ENCODE results near the gene HHLA2.
"Not testable (repeated sequence)": the region's sequence is repeated elsewhere in the genome, so short reads cannot be mapped to it uniquely, and the experiment has no call there.

The HHLA2 gene, protein sequence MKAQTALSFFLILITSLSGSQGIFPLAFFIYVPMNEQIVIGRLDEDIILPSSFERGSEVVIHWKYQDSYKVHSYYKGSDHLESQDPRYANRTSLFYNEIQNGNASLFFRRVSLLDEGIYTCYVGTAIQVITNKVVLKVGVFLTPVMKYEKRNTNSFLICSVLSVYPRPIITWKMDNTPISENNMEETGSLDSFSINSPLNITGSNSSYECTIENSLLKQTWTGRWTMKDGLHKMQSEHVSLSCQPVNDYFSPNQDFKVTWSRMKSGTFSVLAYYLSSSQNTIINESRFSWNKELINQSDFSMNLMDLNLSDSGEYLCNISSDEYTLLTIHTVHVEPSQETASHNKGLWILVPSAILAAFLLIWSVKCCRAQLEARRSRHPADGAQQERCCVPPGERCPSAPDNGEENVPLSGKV

DNA sequence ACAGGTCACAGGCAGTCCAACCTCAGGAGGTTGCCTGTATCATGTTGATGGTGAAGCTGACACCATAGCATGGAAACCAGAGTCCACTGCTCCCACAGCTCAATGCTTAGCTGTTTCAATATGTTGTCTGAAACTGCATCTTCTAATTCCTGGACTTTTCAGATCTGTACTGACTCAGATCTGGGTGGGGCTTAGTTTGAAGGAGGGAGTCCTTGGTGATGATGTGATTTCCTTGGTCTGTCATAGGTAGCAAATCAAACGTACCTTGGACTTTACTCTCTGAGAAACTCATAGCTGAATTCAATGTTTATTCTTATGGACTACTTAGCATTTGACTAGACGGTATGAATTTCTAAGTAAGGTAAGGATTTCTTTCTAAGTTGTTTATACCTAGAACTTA lies at the start of gene HHLA2:
TSS of gene HHLA2 (plus strand) at position 310 of the 400 bp plus-strand sequence. CDS start 55,266 bp downstream, outside the sequence.
- peak in 2 of 3 donors; percentile 18 to 45 for DNase-seq (ENCODE audit: low read depth in 2 of 3, low spot score in 1 of 3)

DNA sequence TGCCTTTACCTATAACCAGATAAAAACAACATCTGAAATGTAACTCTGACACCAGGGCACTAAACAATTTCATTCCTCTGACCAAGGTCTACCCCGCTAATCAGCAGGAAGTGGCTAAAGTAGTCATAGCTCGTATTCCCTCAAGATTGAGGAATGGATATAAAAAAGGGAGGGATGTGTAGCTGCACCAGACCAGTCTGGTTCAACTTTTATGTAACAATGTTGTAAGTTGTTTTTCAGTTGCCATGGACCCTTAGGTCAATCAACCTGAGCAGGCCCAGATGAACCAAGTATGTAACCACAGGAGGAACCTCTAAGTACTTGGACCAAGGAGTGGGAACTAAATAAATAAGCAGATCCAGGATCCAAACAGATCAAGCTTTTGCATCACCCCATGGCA lies 45.7 kb upstream of the HHLA2 start:
- no peak for DNase-seq (ENCODE audit: low read depth in 2 of 3, low spot score in 1 of 3)

DNA sequence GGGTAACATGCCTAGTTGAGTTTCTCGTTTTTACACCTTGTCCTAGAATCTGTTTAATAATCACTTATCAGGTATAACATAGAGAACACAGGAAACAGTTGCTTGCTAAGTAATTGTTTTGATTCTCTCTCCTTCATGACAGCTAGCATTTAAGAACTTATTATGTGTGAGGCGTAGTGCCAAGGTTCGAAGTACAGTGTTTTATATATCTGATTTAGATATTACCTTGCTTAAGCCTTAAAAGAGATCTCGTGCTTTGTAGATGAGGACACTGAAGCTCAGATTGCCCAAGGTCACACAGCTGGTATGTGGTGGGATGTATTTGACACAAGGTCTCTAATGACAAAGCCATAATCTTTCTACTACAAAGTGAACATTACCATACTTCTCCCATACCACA lies 45.1 kb upstream of the HHLA2 start:
- no peak for DNase-seq (ENCODE audit: low read depth in 2 of 3, low spot score in 1 of 3)

DNA sequence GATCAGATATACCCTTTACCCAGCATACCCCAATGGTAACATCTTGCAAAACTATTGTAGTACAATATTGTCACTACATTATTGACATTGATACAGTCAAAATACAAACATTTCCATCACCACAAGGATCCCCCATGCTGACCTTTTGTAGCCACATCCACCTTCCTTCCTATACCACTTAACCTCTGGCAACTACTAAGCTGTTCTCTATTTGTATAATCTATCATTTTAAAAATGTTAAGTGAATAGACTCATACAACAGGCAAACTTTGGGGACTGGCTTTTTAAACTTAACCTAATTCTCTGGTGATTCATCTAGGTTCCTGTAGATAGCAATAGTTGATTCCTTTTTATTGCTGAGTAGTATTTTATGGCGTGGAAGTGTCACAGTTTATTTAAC lies 44.5 kb upstream of the HHLA2 start:
- DNase-seq (ENCODE audit: low read depth in 2 of 3, low spot score in 1 of 3): no peak

DNA sequence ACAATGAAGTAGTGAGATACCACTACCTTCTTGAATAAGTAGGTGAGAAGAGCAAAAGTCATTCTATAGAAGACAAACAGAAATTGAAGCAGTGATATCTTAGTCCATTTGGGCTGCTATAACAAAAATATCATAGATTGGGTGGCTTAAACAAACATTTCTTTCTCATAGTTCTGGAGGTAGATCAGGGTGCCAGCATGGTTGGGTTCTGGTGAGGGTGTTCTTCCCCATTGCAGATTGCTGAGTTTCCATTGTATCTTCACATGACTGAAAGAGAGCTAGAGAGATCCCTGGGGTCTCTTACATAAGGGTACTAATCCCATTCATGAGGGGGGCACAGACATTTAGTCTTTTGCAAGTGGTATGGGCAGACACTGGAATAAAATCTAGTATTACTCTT lies 41.2 kb upstream of the HHLA2 start:
- no peak for DNase-seq (ENCODE audit: low read depth in 2 of 3, low spot score in 1 of 3)

DNA sequence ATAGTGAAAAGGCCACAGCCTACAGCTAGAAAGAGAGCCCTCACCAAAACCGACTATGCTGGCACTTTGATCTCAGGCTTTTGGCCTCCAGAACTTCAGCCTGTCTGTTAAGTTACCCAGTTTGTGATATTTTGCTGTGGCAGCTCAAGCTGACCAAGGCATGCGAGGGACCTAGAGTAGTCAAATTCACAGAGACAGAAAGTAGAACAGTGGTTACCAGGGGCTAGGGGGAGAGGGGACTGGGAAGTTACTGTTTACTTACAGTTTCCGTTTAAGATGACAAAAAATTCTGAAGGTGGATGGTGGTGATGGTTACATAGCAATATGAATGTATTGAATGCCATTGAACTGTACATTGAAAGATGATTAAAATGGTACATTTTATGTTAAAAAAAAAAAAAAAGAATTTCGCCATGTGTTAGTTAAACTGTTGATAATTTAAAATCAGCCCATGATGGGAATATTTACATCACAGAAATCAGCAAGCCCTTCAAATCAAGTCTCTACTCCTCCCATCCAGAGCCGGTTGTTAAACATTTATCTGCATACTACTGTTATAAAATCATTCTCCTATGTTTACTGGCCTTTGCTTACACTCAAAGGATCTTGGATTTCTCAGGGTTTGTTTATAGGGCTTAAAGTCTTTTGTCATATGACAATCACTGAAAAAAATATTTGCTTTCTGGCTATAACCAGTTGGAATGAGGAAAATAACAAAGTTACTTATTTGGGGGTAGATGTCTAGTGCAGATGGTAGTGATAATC lies 31.6 kb upstream of the HHLA2 start:
- DNase-seq (ENCODE audit: low read depth in 2 of 3, low spot score in 1 of 3): not testable (repeated sequence)

DNA sequence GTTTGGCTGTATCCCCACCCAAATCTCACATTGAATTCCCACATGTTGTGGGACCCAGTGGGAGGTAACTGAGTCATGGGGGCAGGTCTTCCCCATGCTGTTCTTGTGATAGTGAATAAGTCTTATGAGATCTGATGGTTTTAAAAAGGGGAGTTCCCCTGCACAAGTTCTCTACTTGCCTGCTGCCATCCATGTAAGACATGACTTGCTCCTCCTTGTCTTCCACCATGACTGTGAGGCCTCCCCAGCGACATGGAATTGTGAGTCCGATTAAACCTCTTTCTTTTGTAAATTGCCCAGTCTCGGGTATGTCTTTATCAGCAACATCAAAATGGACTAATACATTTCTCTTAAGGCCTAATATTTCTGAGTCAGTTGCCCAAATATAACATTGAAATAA lies 28.1 kb upstream of the HHLA2 start:
- DNase-seq (ENCODE audit: low read depth in 2 of 3, low spot score in 1 of 3): not testable (repeated sequence)

DNA sequence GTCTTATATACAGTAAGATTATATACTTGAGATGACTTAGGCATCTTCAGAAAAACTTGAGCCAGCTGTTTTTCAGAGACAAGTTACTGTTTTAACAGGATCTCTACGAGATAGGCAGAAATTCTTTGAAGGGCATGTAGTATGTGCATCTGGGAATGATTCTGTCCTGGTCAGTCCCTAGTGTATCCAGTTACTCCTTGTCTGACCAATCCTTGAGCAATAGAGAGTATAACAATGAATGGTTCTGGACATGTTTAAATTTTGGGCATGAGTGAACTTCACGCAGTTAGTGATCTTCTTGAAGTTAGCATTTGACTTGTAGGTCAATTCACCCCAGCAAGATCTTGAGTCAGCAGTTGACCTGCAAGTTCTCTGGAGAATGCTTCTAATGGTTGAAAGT lies 24.7 kb upstream of the HHLA2 start:
- DNase-seq (ENCODE audit: low read depth in 2 of 3, low spot score in 1 of 3): no peak

DNA sequence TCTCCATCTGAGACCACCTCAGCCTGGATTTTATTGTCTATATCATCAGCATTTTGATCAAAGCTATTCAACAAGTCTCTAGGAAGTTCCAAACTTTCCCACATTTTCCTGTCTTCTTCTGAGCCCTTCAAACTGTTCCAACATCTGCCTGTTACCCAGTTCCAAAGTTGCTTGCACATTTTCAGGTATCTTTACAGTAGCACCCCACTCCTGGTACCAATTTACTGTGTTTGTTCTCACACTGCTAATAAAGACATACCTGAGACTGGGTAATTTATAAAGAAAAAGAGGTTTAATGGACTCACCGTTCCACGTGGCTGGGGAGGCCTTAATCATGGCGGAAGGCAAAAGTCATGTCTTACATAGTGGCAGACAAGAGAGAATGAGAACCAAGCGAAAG lies 17.3 kb upstream of the HHLA2 start:
- not testable (repeated sequence) for DNase-seq (ENCODE audit: low read depth in 2 of 3, low spot score in 1 of 3)

DNA sequence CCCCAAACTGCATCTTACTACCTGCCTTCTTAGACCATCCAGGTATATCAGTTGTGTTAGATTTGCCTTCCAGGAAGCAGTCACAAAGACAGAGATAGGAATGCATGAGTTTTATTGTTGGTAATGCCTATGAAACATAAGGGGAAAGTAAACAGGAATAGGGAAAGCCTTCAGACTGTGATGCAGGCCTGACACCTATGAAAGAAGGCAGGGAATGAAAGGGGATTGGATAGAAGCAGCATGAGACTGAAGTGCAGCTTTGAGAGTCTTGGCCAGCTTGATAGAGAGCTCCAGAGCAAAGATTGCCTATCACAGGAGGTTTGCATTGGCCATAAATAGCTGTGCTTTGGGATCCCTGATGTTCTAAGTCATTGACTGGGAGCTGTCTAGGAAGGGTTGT lies 15.9 kb upstream of the HHLA2 start:
- DNase-seq (ENCODE audit: low read depth in 2 of 3, low spot score in 1 of 3): no peak

DNA sequence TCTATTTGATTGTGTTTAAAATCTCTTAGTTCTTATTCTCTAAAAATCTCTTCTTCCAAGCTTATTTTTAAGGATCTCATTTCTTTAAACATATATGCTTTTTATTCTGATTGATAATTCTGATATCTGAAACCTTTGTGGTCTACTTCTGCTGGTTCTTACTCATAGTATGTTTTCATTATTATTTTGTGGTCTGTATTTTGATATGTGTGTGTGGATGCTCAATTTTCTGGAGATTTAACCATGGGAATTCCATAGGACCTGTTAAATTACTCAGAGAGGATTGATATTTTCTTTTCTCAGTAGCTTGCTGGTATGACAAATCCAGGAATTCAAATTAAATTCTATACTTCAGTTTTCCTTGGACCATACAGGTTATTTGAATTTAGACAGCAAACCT lies 14.7 kb upstream of the HHLA2 start:
- no peak for DNase-seq (ENCODE audit: low read depth in 2 of 3, low spot score in 1 of 3)

DNA sequence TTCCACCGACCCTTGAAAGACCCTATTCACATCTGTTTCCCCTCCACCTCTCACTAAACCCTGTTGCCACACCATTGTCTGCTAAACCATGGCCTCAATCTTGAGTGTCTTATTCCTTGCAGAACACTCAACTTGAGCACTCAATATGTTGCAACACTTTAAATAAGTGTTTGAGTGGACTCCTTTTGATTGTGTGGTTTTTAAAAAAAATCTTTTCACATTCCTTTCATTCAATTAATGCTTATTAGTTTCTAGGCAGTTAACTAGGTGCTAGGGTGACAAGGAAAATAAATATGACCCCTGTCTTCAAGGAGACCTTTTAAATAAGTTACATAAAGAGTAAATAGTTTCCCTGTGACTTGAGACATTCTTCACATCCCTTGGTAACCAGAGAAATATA lies 13.3 kb upstream of the HHLA2 start:
- DNase-seq (ENCODE audit: low read depth in 2 of 3, low spot score in 1 of 3): no peak

DNA sequence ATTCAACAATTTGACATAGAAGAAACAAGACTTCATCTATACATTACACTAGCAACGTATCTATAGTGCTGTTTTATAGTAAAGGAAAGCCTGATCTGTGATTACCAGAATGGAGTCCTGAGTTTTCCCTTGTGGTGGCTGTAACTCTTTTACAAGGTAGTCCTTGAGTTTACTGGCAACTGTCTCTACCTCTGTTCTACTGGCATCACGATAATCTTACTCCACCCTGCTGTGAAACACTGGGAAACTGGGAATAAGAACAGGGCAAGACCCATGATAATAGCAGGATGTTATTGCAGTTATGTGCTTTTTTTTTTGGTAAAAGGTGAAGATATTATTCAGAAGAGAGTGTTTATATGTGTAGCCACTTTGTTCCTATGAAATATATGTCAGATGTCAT lies 12.4 kb upstream of the HHLA2 start:
- no peak for DNase-seq (ENCODE audit: low read depth in 2 of 3, low spot score in 1 of 3)

DNA sequence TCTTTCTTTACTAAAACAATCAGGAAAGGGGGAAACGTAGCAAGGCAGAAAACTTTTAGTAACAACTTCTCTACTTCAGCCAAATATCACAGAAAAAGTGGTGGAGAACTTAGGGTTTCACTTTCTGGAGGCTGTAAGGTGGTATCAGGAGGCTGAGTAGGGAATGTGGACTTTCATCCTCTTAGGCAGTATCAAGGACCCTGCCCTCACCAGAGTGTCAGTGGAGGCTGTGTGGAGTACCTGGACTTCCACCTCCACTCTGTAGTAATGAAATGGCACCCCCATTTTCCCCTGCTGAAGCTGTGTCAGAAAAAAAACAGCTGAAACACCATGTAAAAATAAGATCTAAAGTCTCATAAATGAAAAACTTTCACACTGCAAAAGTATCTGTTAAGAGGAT lies 11.2 kb upstream of the HHLA2 start:
- DNase-seq (ENCODE audit: low read depth in 2 of 3, low spot score in 1 of 3): no peak

DNA sequence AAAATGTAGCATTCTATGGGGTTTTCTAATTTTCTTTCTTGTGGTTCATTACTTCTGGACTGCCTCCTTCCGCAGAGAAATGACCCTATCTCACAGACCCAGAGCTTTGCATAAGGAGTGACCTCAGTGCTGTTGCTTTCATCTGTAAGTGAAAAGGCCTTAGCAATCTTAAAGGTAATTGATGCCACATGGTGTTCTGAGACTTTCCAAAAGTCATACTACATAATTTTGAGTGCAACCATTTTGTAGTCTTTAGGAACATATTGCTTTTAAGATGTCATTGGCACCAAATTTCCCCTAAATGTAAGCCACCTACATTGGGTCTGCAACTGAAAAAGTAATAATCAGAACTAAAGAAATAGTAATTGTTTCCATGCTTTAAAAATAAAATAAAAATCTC lies 9.2 kb upstream of the HHLA2 start:
- DNase-seq (ENCODE audit: low read depth in 2 of 3, low spot score in 1 of 3): no peak

DNA sequence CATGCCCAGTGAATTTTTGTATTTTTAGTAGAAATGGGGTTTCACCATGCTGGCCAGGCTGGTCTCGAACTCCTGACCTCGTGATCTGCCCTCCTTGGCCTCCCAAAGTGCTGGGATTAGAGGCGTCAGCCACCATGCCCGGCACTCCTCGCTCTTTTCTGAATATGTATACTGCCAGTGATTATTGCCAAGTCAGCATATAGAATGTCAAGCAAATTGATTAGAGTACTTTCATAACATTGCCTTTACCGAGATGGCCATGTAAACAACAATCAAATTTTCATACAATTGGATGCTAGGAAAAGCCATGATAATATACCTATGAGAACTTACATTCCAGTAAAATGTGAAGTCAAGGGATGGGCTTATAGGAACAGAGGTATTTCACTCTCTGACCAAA lies 8.2 kb upstream of the HHLA2 start:
- DNase-seq (ENCODE audit: low read depth in 2 of 3, low spot score in 1 of 3): not testable (repeated sequence)

DNA sequence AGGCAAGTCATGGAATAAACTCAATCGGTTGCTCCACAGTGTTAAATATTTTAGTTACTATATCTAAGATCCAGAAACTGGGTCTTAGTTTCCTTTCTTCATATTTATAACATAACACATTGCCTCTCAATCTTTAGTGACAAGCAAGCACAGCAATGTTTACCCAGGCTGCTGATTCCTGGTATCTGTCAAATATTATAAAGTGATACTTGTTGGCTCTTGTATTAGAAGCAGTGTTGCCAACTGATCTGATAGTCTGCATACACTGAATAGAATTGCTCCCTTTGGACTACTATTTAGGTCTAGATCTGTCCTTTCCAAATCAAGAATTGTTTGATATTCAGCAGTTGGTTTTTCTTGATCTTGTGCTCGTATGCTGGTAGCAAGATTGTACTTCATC lies 7.2 kb upstream of the HHLA2 start:
- DNase-seq (ENCODE audit: low read depth in 2 of 3, low spot score in 1 of 3): no peak

DNA sequence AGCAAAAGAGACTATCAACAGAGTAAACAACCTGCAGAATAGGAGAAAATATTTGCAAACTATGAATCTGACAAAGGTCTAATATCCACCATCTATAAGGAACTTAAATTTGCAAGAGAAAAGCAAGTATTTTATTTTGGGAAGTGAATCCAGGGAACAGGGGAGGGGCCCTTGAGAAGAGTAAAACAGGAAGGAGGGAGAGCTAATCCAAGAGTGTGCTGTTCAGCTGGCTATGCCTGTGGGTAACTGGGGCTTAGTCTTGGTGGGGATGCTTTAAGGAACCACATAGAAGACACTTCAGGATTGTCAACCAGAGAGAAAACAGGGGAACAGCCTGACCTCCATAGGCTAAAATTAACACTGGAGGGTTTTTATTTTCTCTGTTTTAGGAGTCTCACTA lies 3.9 kb upstream of the HHLA2 start:
- no peak for DNase-seq (ENCODE audit: low read depth in 2 of 3, low spot score in 1 of 3)

DNA sequence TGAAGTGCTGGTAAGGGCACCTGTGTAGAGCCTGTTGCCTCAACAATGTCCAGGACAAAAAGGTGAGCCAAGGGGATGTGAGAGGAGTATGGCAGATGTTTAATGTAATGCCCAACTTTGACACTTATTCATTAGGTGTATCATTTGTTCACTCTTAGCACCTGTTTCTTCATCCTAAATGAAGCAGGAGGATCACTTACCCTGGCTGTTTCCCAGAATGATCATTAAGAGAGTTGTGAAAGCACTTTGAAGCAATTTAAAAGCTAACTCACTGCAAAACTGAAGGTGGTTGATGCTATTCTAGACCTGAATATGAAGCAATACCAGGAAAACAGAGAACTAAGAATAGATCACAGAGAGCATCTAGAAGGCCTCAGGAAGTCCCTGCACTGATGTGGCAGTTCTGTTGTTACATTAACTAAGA lies 3.4 kb upstream of the HHLA2 start:
- DNase-seq (ENCODE audit: low read depth in 2 of 3, low spot score in 1 of 3): no peak

DNA sequence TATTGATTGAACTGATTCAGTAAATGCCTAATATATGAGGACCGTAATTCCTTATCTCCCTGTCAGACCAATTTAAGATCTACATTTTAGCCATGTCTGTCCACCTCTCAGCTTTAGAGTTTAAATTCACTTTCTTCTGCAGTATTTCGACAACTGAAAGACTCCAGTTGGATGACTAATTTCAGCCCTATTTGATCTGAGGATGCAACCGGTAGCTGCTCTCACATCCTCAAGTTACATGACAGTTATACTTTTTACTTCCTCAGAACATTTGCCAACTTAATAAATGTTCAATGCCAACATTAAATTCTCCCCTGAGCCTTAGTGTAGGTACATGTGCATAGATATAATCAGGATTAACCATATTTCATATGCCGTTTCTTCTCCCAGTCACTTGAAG lies 2.5 kb upstream of the HHLA2 start:
- no peak for DNase-seq (ENCODE audit: low read depth in 2 of 3, low spot score in 1 of 3)

DNA sequence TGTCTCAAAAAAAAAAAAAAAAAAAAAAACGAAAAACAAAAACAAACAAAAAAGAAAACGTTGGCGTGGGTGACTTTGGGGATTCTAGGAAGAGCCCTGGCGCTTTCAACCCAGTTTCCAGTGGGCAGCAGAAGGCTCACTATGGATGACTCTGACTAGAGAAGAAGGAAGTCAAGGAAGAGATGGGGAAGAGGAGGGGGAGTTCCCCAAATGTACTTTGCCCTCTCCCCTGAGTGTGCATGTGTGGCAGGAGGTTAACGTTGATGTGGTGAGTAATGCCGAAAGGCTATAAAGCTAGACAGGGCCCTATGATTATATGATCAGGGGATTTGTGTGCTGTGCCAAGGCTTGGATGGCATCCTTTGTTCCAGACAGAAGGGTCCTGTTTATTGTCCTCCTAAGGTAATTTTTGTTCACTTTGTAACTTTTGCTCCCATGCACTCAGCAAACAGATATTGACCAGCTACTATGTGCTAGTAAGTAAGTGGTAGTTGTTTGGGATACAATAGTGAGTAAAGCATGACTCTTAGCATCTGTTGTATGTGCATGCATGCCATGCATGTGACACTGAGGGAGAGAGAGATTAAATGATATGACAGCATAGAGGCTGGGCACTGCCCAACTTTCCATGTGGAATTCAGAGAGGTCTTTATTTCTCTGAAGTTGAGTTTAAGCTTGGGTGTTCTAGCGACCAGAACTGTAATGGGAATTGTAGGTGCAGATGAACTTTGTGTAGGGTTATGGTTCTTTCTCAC lies 750 bp upstream of the HHLA2 start:
- DNase-seq (ENCODE audit: low read depth in 2 of 3, low spot score in 1 of 3): no peak

DNA sequence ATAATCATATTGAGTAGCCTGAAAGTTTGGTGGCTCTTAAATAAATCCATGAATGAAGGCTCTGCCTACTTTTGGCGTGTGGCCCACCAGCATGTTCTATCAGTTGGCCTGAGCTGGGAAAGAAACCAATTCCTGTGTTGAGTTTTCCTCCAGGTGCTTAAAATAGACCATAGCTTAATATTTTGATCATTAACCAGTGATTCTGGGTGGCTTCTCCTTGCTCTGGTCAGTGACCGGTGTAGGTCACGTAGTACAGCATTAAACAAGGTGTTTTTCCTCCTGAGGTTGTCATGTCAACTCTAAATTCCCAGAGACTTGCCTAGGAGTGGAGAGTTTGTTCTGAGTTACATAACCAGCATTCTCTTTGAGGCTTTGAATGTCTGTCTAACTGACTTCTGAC lies 1.3 kb downstream of the HHLA2 start:
- no peak for DNase-seq (ENCODE audit: low read depth in 2 of 3, low spot score in 1 of 3)

Data from stimulated activated CD4-positive, alpha-beta T cell treated with anti-CD3 and anti-CD28 coated beads, Interleukin-12 subunit alpha, Interleukin-12 subunit beta, amount 100 ng/mL, for 48 hours (primary cell).